Caco-2 (cell line): ENCODE measurements around the gene TNS1. TPM values are rescaled to one million over a fixed set of nuclear protein-coding genes. Genes with fewer than 3 reads are reported as not detected.

Source experiments
- BruUV-seq: library from RNA; stranded (reverse); fragments of 400-500 nt; replicated peaks from 2 replicates; lab custom pipeline; 2021; lab: Mats Ljungman, UMichigan
- CTCF ChIA-PET: fragments of 300-600 bp; sonication (Branson Sonifier 250); formaldehyde crosslinking; loops from one replicate; lab custom pipeline; 2022; ENCODE audit warnings: antibody characterized with exemption; lab: Charles Lee
- POLR2A ChIA-PET: fragments of 300-600 bp; sonication (Branson Sonifier 250); formaldehyde crosslinking; loops from one replicate; lab custom pipeline; 2022; ENCODE audit warnings: antibody characterized with exemption; lab: Charles Lee
- DNase-seq, 2 experiments: peaks; one replicate each; pipeline versions ENCODE4 v3.0.0 to v3.0.0-alpha.2; 2020 to 2022
- H3K27me3 ChIP-seq: replicated peaks from 2 replicates; pipeline ENCODE4 v1.6.0; 2011; ENCODE audit warnings: low read length; ENCODE audit not compliant: control insufficient read depth, insufficient read depth
- H3K36me3 ChIP-seq: 2 replicates; pipeline ENCODE4 v1.5.1; 2011; ENCODE audit warnings: low read length; ENCODE audit not compliant: control insufficient read depth, insufficient read depth
- H3K4me1 ChIP-seq: fragments of 250-450 bp; sonication (Bioruptor Pico); 2 replicates; pipeline ENCODE4 v1.5.1; 2020; ENCODE audit warnings: mild to moderate bottlenecking
- H3K4me3 ChIP-seq: 2 replicates; pipeline ENCODE4 v1.5.1; 2011; ENCODE audit warnings: low read depth, mild to moderate bottlenecking, control low read depth, low read length
- H3K9me3 ChIP-seq: fragments of 250-450 bp; sonication (Bioruptor Pico); 2 replicates; pipeline ENCODE4 v1.5.1; 2020; ENCODE audit warnings: mild to moderate bottlenecking, moderate library complexity
- H3K27ac Mint-ChIP-seq: one replicate; pipeline ENCODE4 v1.8.0; 2022; ENCODE audit warnings: mixed read lengths; ENCODE audit not compliant: unreplicated experiment
- H3K27me3 Mint-ChIP-seq: one replicate; pipeline ENCODE4 v1.8.0; 2022; ENCODE audit warnings: mixed read lengths; ENCODE audit not compliant: insufficient read depth, unreplicated experiment
- H3K36me3 Mint-ChIP-seq: one replicate; pipeline ENCODE4 v1.8.0; 2022; ENCODE audit warnings: mild to moderate bottlenecking, mixed read lengths; ENCODE audit not compliant: insufficient read depth, unreplicated experiment
- H3K4me1 Mint-ChIP-seq: one replicate; pipeline ENCODE4 v1.8.0; 2022; ENCODE audit warnings: low read depth, mixed read lengths; ENCODE audit not compliant: unreplicated experiment
- H3K4me3 Mint-ChIP-seq: one replicate; pipeline ENCODE4 v1.8.0; 2022; ENCODE audit warnings: mild to moderate bottlenecking, moderate library complexity, mixed read lengths; ENCODE audit not compliant: unreplicated experiment
- H3K9me3 Mint-ChIP-seq: one replicate; pipeline ENCODE4 v1.8.0; 2022; ENCODE audit warnings: mixed read lengths; ENCODE audit not compliant: unreplicated experiment
- intact Hi-C: fragments of 100-400 bp; cut with micrococcal nuclease; formaldehyde crosslinking; loops from one replicate; pipeline ENCODE4 v1.10.0; 2022; ENCODE audit not compliant: unreplicated experiment
- total RNA-seq: library from RNA; stranded (reverse); gene quantifications from 2 replicates; pipeline ENCODE4 v1.2.3, GENCODE V29; 2022
- TF ChIP-seq, protein P1 (sequence below), 2 experiments: fragments of 200-600 bp in 1 of 2; IDR thresholded peaks; 1 replicate in 1 of 2; 2 replicates in 1 of 2; pipeline versions ENCODE4 v1.5.1 to v1.8.0; 2011 to 2022; ENCODE audit warnings: antibody characterized with exemption in 1 of 2, control low read depth in 1 of 2, inconsistent platforms in 1 of 2, low read depth in 1 of 2, low read length in 1 of 2, mild to moderate bottlenecking in 1 of 2, moderate library complexity in 1 of 2; ENCODE audit not compliant: insufficient read depth in 1 of 2, severe bottlenecking in 1 of 2, unreplicated experiment in 1 of 2

TNS1 gene
- total RNA-seq, 1 experiment from 2014 or later, result 16.1 TPM

DNA sequence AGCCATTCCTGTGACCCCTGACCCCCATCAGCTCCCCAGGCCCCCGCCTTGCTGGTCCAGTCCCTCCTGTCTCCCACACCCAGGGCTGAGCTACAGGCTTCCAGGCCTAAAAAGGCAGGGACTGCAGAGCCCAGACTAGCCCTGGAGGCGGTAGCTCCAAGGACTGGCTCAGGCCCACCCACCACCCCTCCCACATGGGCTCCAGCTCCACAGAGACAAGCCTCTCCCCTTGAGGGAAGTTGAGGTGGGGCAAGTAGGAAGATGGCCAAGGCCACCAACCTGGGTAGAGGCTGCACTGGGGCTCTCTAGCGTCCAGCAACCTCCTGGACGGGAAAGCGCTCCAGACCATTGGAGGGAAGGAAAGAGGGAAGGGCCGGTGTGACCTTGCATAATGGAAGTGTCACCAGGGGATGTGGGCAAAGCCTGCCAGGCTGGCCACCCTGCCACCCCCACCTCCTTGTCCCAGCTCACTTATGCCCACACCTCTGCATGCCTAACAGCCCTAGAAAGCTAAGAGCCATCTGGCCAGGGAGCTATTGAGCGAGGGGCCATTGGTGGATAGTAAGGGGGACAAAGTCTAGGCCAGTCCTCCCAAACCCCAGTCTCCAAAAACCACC, 63.1 kb downstream of the TNS1 start:
- Mint-ChIP-seq H3K36me3 (no peaks in the 10 kb centered on the region), H3K9me3 (no peaks in the 10 kb centered on the region), H3K4me3 (no peak overlapping the region), H3K27me3 (no peaks in the 10 kb centered on the region), H3K27ac (no peak overlapping the region), H3K4me1 (peaks cover 15% of the 10 kb centered on the region)
- CTCF ChIA-PET, result interaction anchor here (0.6 kb wide), 1 partner anchor 58 kb away, joined by 3 read pairs; no protein-coding TSS in a partner anchor
- Histone ChIP-seq H3K9me3 (no peaks in the 10 kb centered on the region), H3K27me3 (no peaks in the 10 kb centered on the region), H3K4me3 (no peak overlapping the region), H3K36me3 (no peaks in the 10 kb centered on the region), H3K4me1 (peaks cover 16% of the 10 kb centered on the region)
- intact Hi-C loops, result no loop called here
- no TSS peak for BruUV-seq
- DNase-seq, result no peak
- TF ChIP-seq, protein P1, sequence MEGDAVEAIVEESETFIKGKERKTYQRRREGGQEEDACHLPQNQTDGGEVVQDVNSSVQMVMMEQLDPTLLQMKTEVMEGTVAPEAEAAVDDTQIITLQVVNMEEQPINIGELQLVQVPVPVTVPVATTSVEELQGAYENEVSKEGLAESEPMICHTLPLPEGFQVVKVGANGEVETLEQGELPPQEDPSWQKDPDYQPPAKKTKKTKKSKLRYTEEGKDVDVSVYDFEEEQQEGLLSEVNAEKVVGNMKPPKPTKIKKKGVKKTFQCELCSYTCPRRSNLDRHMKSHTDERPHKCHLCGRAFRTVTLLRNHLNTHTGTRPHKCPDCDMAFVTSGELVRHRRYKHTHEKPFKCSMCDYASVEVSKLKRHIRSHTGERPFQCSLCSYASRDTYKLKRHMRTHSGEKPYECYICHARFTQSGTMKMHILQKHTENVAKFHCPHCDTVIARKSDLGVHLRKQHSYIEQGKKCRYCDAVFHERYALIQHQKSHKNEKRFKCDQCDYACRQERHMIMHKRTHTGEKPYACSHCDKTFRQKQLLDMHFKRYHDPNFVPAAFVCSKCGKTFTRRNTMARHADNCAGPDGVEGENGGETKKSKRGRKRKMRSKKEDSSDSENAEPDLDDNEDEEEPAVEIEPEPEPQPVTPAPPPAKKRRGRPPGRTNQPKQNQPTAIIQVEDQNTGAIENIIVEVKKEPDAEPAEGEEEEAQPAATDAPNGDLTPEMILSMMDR (IDR thresholded peaks at IDR 0.05; ENCODE audit: insufficient read depth in 1 of 2, low read depth in 1 of 2, low read length in 1 of 2, severe bottlenecking in 1 of 2, unreplicated experiment in 1 of 2), result no peak
- POLR2A ChIA-PET, result no interaction called here

DNA sequence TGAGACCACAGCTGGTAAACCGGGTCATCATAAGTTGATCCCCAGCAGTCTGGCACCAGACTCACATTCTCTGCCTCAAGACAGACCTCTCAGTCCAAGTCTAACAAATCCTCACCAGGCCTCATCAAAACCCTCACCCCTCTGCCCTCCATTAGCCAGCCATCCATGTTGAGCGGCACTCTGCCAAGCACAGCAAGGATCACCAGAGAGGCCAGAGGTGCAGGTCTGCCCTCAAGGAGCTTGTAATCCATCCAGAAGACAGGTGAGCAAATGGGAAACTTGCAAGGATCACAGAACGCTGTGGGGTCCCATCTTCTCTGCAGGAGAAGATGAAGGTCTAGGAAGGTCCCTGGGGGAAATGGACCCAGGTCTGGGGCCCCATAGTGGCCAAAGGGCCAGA, 63.6 kb downstream of the TNS1 start:
- H3K4me3 ChIP-seq, result no peak overlapping the region
- H3K4me1 ChIP-seq, result peaks cover 11% of the 10 kb centered on the region
- no peak overlapping the region for H3K4me3 Mint-ChIP-seq
- no peaks in the 10 kb centered on the region for H3K36me3 ChIP-seq
- H3K9me3 ChIP-seq, result no peaks in the 10 kb centered on the region
- TF ChIP-seq, protein P1 (IDR thresholded peaks at IDR 0.05; ENCODE audit: insufficient read depth in 1 of 2, low read depth in 1 of 2, low read length in 1 of 2, severe bottlenecking in 1 of 2, unreplicated experiment in 1 of 2), result no peak
- ChIA-PET CTCF (interaction anchor here (0.6 to 1.3 kb wide), 2 partner anchors 12 to 59 kb away, joined by 3 read pairs; no protein-coding TSS in a partner anchor), POLR2A (no interaction called here)
- no peaks in the 10 kb centered on the region for H3K9me3 Mint-ChIP-seq
- intact Hi-C loops, result no loop called here
- no peaks in the 10 kb centered on the region for H3K27me3 Mint-ChIP-seq
- no peak for DNase-seq
- H3K27me3 ChIP-seq, result no peaks in the 10 kb centered on the region
- H3K36me3 Mint-ChIP-seq, result no peaks in the 10 kb centered on the region
- peaks cover 9% of the 10 kb centered on the region for H3K4me1 Mint-ChIP-seq
- no peak overlapping the region for H3K27ac Mint-ChIP-seq
- no TSS peak for BruUV-seq

DNA sequence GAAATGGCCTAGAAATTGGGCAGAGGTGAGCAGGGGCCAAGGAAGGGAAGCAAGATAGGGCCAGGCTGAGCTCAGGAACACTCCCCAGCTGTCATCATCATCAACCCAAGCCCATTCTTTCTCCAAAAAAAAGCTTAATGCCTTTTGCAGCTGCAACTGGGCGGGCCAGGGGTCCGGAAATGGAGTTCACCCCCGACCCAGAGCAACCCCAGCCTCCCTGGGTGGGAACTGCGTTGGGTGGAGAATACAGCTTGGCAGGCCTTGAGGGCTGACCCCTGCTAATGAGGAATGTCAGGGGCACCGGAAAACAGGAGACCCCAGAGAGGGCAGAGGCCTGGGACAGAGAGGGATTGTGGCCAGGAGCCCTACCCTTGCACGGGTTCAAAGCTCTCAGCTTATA, 64.8 kb downstream of the TNS1 start:
- DNase-seq, result no peak
- no peak overlapping the region for H3K4me3 ChIP-seq
- TF ChIP-seq, protein P1 (IDR thresholded peaks at IDR 0.05; ENCODE audit: insufficient read depth in 1 of 2, low read depth in 1 of 2, low read length in 1 of 2, severe bottlenecking in 1 of 2, unreplicated experiment in 1 of 2), result no peak
- no peaks in the 10 kb centered on the region for H3K9me3 ChIP-seq
- POLR2A ChIA-PET, result interaction anchor here (0.5 kb wide), 1 partner anchor 9 kb away, joined by 3 read pairs; no protein-coding TSS in a partner anchor
- H3K27me3 ChIP-seq, result no peaks in the 10 kb centered on the region
- Mint-ChIP-seq H3K9me3 (no peaks in the 10 kb centered on the region), H3K27ac (no peak overlapping the region), H3K4me3 (no peak overlapping the region), H3K4me1 (no peaks in the 10 kb centered on the region), H3K36me3 (no peaks in the 10 kb centered on the region), H3K27me3 (no peaks in the 10 kb centered on the region)
- no peaks in the 10 kb centered on the region for H3K36me3 ChIP-seq
- no TSS peak for BruUV-seq
- peaks cover 2% of the 10 kb centered on the region; the same call in 1 of the 2 replicates for H3K4me1 ChIP-seq
- intact Hi-C loops, result no loop called here
- CTCF ChIA-PET, result interaction anchor here (1.3 kb wide), 1 partner anchor 13 kb away, joined by 3 read pairs; no protein-coding TSS in a partner anchor
